SK-N-MC (cell line): ENCODE measurements around the gene AIFM1.

Experiments
- EZH2 ChIP-seq: fragments of 200-600 bp; sonication (generic); IDR thresholded peaks from one replicate; pipeline ENCODE4 v1.6.1; 2017; ENCODE audit warnings: antibody characterized with exemption
- FOXP2 ChIP-seq: optimal IDR thresholded peaks from 2 replicates; pipeline ENCODE3; 2011; ENCODE audit warnings: mild to moderate bottlenecking, moderate library complexity; ENCODE audit not compliant: insufficient read depth; ENCODE audit errors: extremely low read length, control extremely low read depth
- POLR2AphosphoS5 ChIP-seq: IDR thresholded peaks from 2 replicates; pipeline ENCODE4 v1.6.1; 2012; ENCODE audit warnings: mild to moderate bottlenecking, low read depth, low read length, borderline replicate concordance

- TF ChIP-seq EZH2, result no peak
- TF ChIP-seq POLR2AphosphoS5, result no peak
- TF ChIP-seq FOXP2, result no peak
Measured at GRCh38 chrX:130184168-130184567, 18.5 kb upstream of the AIFM1 start.
